Measurements from ENCODE around the gene DNM3. TPM values are rescaled to one million over a fixed set of nuclear protein-coding genes. Genes with fewer than 3 reads are reported as not detected.

The DNM3 gene
- total RNA-seq, 1 donor from 2014 or later, result 2.1 TPM

GRCh38 chr1:172324086-172324485 lies 482.8 kb downstream of the DNM3 start:
- ATAC-seq (ENCODE audit: low read depth) (no peak), DNase-seq (no peak)
- H3K36me3 Mint-ChIP-seq (ENCODE audit: low read depth), result no peaks in the 10 kb centered on the region
- no peak overlapping the region for H3K27ac Mint-ChIP-seq
- TF ChIP-seq CTCF (IDR thresholded peaks at IDR 0.05), result no peak
- CTCF ChIA-PET, result no interaction called here
- intact Hi-C loops (cut with micrococcal nuclease), result no loop called here
- POLR2A ChIA-PET, result no interaction called here
- no peaks in the 10 kb centered on the region for H3K27me3 Mint-ChIP-seq
- no peaks in the 10 kb centered on the region for H3K4me1 Mint-ChIP-seq
- no peaks in the 10 kb centered on the region for H3K9me3 Mint-ChIP-seq
- no peak overlapping the region for H3K4me3 Mint-ChIP-seq

- ChIA-PET POLR2A (no interaction called here), CTCF (no interaction called here)
- Mint-ChIP-seq H3K27ac (no peak overlapping the region), H3K4me1 (no peaks in the 10 kb centered on the region), H3K36me3 (ENCODE audit: low read depth) (no peaks in the 10 kb centered on the region), H3K9me3 (no peaks in the 10 kb centered on the region), H3K4me3 (no peak overlapping the region), H3K27me3 (no peaks in the 10 kb centered on the region)
- intact Hi-C loops (cut with micrococcal nuclease), result no loop called here
- no peak for TF ChIP-seq CTCF (IDR thresholded peaks at IDR 0.05)
- no peak for ATAC-seq (ENCODE audit: low read depth)
- DNase-seq, result no peak
Measured at GRCh38 chr1:172324761-172325160, 483.5 kb downstream of the DNM3 start.

- no peak overlapping the region for H3K27ac Mint-ChIP-seq
- no peaks in the 10 kb centered on the region for H3K27me3 Mint-ChIP-seq
- ChIA-PET CTCF (no interaction called here), POLR2A (no interaction called here)
- no peaks in the 10 kb centered on the region for H3K9me3 Mint-ChIP-seq
- DNase-seq (no peak), ATAC-seq (ENCODE audit: low read depth) (no peak)
- TF ChIP-seq CTCF (IDR thresholded peaks at IDR 0.05), result no peak
- intact Hi-C loops (cut with micrococcal nuclease), result no loop called here
- no peaks in the 10 kb centered on the region for H3K36me3 Mint-ChIP-seq (ENCODE audit: low read depth)
- H3K4me1 Mint-ChIP-seq, result no peaks in the 10 kb centered on the region
- no peak overlapping the region for H3K4me3 Mint-ChIP-seq
Measured at GRCh38 chr1:172325531-172325930, 484.2 kb downstream of the DNM3 start.

- ChIA-PET POLR2A (no interaction called here), CTCF (no interaction called here)
- intact Hi-C loops (cut with micrococcal nuclease), result no loop called here
- Mint-ChIP-seq H3K4me3 (no peak overlapping the region), H3K36me3 (ENCODE audit: low read depth) (no peaks in the 10 kb centered on the region), H3K27me3 (no peaks in the 10 kb centered on the region), H3K27ac (no peak overlapping the region), H3K9me3 (no peaks in the 10 kb centered on the region), H3K4me1 (no peaks in the 10 kb centered on the region)
- ATAC-seq (ENCODE audit: low read depth) (no peak), DNase-seq (no peak)
- TF ChIP-seq CTCF (IDR thresholded peaks at IDR 0.05), result no peak
Measured at GRCh38 chr1:172326136-172326535, 484.8 kb downstream of the DNM3 start.

GRCh38 chr1:172328266-172328665 lies 487.0 kb downstream of the DNM3 start:
- H3K27me3 Mint-ChIP-seq, result no peaks in the 10 kb centered on the region
- ATAC-seq (ENCODE audit: low read depth) (no peak), DNase-seq (no peak)
- ChIA-PET POLR2A (interaction anchor here (0.5 kb wide), 1 partner anchor 145 kb away, joined by 3 read pairs; no protein-coding TSS in a partner anchor), CTCF (no interaction called here)
- no peaks in the 10 kb centered on the region for H3K36me3 Mint-ChIP-seq (ENCODE audit: low read depth)
- peaks cover 3% of the 10 kb centered on the region for H3K4me1 Mint-ChIP-seq
- no peak overlapping the region for H3K27ac Mint-ChIP-seq
- intact Hi-C loops (cut with micrococcal nuclease), result no loop called here
- H3K4me3 Mint-ChIP-seq, result no peak overlapping the region
- H3K9me3 Mint-ChIP-seq, result no peaks in the 10 kb centered on the region
- TF ChIP-seq CTCF (IDR thresholded peaks at IDR 0.05), result no peak
